SW 1271 (cell line): Measurements from ENCODE around the gene ANKS1A.

ENCODE experiments used
- DNase-seq, 2 experiments: peaks; one replicate each; lab custom pipeline; 2025; lab: John Stamatoyannopoulos, UW

ANKS1A gene

DNA sequence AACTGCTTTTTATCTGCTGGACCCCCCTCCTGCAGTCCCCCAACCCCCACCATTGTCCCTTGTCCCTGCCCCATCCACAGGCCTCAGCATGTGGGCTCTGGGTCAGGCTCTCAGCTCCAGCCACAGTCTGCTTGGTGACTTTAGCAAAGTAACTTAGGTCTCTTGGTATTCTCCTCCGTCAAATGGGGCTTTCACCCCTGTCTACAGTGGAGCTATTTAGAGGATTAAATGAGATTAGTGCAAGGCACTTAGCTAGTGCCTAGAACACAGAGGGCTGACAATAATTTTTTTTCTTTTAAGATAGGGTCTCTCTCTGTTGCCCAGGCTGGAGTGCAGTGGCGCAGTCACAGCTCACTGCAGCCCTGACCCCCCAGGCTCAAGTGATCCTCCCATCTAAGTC, 180.2 kb downstream of the ANKS1A start:
- DNase-seq: no peak

DNA sequence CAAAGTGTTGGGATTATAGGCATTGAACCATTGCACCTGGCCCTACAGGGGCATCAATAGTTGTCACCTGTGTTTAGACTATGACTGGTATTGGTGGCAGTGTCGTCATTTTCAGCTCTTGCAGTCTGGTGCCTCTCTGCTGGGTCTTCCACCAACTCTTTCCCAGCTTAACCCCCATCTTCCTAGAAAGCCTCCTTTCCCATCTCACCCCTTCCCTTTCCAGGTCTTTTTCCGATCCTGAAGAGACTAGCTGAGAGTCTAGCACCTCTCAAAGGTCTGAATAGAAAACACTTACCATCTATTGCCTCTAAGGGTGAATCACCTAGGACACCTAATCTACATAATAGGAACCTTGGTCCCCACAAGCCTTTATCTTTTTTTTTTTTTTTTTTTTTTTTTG, 181.1 kb downstream of the ANKS1A start:
- DNase-seq: no peak

DNA sequence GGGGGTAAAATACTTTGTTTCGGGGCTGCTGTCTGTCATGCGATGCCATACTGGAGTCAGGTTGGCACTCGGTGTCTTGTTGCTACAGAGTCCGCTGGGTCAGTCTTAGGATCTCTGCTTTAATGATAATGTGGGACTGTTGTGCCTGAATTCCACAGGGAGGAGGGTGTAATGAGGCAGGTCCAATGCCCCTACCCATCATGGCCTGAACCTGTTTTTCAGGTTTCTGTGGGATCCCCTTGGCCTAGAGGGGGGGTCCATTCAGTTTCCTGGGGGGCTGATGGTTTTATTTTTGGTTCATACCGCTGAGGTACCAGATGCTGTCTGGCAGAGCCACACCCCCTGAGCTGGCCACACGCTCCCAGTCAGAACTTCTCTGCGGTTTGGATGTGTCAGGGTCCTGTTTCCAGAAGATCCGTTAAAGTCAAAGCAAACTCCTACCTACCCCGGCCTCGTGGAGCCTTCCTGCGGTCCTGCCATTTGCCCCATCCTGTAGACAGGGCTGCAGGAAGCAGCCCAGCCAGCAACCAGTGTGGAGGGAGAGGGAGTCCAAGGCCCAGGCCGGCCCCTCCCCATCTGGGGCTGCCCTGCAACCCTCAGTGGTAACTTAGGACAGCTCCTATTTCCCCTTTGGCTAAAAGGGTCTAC, 182.4 kb downstream of the ANKS1A start:
- no peak for DNase-seq

DNA sequence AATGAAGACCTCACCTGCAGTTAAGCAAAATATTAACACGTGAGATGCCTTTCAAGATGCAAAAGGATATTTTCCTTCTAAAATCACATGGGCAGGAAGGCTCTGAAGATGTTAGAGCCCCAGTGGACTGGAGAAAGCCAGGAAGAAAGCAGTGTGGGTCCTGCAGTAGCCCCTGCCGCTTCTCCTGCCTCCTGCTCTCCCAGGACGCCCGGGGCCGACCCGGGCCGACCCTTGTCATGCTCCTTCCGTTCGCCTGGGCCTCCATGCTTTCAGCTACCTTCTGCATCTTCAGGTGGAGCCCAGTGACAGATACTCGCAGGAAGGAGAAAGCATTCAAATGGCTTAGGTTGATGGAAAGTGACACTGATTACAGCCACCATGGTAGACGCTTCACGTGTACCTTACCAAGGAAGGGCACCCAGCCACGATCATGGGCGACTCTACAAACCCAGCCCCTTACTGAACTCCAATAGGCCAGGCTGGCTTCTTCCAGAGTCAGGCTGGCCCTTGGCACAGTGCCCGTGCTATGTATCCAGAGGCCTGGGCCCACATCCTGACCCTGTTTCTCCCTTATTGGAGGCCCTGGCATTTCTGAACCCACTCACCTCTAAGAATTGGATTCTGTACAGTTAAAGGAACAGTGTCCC, 183.1 kb downstream of the ANKS1A start:
- no peak for DNase-seq

DNA sequence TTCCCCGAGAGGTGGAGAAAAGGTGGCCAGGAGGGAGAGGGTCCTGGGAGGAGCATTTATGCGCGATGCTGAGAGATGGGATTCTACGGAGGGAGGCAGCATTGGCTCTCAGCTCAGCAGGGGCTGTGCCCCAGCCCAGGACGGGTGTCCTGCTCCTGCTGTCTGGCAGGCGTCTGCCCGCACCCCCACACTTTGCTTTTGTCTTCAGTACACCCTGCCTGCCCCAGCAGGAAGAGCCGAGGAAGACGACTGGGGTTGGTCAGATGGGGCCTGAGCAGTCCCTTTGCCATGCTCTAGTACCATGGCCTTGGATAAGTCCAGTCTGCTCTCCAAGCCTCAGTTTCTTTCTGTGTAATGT, 183.6 kb downstream of the ANKS1A start:
- DNase-seq: no peak

DNA sequence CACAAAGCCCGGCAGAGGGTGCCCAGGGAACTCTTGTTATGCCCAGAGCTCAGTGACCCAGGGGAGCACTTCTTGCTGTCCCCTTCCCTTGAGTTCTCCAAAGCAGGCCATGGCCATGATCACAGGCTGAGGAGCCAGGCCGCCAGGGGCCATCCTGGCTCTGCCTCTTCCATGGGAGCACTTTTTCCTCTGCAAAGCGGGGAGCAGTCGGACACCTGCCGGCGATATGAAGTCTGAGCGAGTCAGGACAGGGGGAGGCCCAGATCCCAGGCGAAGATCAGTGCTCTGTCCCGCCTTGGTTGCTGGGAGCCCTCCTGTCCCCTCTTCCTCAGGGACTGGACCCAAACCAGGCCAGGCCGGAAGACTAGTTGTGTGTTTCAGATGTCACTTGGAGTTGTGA, 184.2 kb downstream of the ANKS1A start:
- DNase-seq: no peak

DNA sequence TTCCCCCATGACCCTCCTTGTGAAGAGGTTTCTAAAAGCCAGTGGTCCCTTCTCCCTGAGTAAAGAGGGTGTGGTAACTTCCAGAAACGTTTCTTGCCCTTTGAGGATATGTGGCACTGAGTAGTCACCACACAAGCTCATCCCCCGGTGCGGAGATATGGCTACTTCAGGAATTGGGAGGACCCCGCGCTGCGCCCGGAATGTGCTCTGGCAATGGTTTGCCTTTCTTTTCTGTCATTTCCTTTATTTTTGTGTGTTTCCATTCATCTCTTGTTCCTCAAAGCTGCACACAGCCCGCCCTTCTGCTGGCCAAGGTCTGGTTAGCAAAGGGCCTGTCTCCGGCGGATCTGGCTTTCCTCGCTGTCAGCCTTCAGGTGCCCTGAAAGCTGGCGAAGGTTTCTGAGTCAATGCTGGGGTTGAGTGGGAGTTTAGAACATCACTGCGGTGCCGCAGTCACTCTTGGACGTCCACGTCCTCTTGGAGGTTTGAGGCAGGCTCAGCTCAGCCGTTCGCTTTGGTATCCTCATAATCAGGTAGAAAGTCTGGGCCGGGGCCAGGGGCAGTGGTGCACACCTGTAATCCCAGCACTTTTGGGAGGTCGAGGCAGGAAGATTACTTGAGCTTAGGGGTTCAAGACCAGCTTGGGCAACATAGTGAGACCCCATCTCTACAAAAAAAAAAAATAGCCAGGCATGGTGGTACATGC, 184.9 kb downstream of the ANKS1A start:
- DNase-seq: no peak

DNA sequence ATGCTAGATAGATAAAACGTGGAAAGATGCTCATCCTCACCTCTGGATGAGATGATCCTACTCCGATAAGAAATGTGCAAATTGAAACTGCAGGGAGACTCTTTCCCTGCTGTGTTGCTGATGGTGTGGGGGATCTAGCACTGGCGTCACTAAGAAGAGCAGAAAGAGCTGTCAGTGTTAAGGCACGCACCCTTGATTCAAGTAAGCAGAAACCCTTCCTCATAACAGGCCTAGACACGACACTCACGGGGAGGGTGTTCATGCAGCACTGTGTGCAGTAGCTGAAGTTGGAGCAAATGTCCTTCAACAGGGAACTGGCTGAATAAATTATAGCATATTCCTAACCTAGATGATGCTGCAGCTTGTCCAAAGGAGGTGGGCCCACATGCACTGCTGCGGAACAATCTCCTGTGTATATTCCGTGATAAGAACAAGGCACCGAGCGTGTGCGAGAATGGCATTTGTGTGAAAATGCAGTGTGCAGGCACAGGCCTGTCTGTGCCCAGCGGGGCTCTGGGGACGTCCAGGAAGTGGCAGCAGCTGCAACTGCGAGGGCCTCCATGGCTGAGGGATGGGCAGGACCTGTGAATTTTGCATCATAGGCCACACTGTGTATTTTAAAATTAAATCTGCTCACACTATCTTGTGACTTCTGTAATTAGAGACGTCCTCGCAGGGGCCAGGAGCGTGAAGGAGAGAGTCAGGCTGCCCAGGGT, 188.1 kb downstream of the ANKS1A start:
- DNase-seq: no peak

DNA sequence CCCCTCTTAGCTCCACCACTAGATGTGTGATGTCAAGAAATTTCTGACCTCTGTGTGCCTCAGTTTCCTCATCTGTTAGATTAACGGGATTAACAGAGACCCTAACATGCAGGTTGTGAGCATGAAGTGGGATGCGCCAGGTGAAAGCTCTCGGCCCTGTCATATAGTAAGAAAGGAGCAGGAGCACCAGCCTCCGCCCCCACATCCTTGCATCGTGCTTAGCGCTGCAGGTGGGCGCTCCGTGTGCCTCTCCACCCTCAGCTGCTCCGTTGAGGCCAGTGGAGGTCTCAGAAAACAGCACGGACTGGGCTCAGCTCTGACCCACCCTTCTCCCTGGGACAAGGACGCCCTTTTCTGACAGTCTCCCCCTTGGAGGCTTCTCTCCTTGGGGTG, 188.7 kb downstream of the ANKS1A start:
- DNase-seq: no peak

DNA sequence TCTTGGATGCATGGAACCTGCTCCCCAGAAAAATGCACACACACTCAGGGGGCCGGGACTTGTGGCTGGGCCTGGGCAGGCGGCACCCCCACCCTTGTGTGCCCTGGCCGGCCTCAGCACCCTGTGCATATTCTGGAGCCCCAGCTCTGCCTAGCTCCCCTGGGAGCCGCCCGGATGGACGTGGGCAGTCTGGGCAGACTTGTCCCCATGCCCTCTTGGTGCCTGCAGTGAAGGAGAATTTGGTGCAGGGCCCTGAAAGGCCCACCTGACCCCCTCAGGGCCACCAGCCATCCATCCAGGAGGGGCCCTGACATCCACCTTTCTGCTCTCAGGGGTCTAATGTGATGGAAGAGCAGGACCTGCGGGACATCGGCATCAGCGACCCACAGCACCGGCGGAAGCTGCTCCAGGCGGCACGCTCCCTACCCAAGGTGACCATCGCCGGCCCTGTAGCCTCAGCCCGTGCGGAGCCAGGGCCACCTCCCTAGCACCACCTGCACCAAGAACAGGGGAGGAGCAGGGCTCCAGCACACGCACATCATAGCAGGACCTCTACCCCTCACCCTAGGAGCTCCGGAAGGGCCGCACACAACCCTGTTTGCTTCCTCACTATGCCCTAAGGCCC, 189.3 kb downstream of the ANKS1A start:
- no peak for DNase-seq

DNA sequence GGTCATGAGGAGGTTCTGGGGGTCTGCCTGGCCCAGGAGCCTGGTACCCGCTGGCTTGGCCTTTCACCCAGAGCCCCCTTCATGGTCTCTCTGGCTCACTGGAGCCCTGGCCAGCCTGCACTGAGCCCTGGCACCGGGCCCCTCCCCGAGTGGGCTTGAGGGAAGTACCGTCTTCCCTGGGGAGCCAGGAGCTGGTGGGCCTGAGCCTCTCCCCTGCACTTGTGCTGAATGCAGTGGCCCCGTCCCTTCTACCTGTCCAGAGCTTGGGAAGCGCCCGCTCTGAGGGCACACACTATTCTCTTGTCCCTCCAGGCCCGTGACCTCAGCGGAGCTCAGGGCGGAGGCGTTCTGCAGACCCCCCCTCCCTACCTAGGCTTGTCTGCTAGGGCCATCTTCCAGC, 189.8 kb downstream of the ANKS1A start:
- no peak for DNase-seq

DNA sequence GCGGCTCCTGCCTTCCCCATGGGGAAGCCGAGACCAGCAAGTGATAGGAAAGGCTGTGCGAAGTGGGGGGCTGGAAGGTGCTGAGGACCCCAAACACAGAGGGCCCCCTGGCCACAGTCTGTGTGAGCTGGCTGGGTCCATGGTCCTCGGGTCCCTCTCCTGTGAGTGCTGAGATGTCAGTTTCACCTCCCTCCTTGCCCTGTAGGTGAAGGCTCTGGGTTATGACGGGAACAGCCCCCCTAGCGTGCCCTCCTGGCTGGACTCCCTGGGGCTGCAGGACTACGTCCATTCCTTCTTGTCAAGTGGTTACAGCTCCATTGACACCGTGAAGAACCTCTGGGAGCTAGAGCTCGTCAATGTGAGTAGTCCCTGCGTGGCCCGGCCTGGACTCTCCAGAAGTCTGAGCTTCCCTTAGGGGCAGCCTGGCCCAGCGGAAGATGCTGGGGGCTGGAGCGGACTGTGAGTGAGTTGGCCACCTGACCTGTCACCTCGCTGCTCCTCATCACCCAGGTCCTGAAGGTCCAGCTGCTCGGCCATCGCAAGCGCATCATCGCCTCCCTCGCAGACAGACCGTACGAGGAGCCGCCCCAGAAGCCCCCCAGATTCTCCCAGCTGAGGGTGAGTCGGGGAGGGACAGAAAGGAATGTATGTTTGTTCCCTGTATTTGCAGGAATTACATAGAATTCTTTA, 190.4 kb downstream of the ANKS1A start:
- DNase-seq: no peak

DNA sequence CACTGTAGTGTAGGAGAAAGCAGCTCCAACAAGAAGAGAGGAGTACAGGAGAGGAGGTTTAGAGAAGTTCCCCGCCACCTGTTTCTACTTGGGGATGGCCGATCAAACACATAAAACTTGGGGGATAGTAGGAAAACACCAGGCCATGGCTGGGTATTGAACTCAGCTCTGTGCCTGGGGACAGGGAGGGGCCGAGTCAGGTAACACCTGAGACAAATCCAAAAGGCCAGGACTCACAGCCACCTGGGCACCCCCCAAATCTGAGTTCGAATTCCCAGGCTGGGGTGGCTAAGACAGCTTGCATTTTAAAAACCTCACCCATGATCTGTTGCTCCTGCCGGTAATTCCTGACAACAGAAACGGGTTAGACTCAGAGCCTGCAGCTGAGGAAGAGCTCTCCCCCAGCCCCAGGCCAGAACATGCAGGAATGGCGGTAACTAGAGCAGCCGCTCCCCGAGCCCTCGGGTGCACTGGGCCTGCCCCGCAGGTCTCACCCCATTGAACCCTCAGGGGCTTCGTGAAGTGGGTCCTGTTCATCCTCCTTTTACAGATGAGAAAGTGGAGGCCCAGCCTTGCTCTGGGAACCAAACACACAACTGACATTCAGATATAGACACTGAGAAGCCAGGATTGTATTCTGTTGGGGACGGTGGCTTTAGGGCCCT, 191.1 kb downstream of the ANKS1A start:
- no peak for DNase-seq

DNA sequence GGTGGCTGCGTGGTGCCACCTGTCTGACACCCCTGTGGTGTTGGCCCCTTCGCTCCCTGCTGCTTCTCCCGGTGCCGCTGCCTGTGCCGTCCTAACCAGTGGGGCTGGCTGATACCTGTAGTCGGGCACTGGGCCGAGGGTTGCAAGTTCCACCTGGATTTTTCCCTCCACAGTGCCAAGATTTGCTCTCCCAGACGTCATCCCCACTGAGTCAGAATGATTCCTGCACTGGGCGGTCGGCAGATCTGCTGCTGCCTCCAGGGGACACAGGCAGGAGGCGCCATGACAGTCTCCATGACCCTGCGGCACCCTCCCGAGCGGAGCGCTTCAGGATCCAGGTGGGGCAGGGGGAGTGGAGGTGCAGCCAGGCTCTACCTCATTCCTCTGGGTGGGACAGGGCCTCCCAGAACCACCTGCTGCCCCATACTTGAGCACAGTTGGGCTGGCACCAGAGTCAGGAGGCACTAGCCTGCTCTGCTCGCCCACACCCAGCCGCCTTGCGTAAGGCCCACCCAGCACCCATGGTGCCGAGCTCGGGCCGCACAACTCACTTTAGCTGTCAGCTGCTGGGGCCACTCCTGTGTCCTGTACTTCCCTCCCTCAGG, 191.9 kb downstream of the ANKS1A start:
- DNase-seq: no peak

DNA sequence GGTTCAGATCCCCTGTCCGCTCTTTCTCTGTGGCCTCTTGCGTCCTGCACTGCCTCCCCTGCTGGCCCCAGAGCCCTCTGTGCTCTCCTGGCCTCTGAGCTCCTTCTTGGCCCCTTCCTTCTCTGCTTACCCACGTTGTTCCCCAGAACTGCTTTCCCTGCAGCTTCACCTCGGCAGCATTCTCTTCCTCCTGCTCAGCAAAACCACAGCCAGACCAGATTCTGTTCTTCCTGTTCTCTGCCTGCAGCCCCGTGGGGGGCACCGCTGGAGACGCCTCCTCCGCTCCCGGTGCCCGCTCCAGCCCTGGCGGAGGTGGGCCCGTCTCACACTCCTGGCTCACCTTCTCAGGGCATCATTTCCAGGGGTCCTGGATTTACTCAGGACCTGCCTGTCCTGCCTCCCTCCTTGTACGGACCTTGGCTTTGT, 192.4 kb downstream of the ANKS1A start:
- no peak for DNase-seq

DNA sequence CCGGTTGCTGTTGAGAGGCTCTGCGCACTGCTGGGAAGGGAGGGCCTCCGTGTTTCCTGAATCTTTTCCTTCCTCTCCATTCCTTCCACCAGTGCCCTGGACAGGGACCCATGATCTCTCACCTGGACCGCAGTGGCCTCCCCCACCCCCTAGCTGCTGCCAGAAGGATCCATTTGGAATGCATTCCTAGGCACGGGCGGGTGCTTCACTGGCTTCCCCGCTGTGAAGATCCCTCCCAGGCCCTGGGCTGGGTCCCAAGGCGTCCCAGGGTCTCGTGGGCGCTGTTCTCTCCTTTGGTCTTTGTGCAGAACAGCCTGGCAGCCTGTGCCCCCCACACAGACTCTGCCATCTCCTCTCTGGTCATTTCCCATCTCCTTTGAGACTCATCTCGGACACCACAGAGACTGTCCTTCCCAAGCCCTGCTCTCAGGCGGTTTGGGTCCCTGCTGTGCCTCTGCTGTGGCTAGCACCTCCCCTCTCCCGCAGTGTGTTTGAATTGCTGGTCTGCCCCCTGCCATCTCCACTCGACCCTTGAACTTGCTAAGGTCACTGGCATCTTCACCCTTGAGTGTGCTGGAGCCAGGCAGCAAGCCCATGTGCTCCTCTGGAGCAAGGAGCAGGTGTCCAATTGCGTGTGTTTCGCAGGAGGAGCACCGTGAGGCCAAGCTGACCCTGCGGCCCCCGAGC, 193.1 kb downstream of the ANKS1A start:
- no peak for DNase-seq

DNA sequence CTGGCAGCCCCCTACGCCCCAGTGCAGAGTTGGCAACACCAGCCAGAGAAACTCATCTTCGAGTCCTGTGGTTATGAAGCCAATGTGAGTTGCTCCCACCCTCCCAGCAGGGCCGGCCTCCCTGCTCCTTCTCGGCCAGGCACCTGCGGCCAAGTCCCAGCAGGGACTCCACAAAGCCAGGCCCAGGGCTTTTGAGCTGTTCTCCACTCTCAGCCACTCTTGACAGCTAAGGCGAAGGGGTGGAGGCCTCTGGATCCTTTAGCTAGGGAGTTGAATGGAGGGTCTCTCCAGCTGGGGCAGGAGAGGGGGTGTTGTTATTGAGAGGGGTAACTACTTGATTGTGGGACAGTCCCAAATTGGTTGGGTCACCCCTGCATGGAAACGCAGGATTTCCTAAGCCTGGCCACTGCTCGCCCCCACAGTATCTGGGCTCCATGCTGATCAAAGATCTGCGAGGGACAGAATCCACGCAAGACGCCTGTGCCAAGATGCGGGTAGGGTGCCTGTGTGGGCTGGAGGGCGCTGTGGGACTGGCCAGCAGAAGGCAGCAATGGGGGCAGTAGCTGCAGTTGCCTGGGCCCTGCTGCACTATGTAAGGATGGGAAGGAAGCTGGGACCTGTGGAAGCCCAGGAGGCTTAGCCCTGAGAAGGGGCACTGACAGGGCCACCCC, 193.8 kb downstream of the ANKS1A start:
- no peak for DNase-seq

DNA sequence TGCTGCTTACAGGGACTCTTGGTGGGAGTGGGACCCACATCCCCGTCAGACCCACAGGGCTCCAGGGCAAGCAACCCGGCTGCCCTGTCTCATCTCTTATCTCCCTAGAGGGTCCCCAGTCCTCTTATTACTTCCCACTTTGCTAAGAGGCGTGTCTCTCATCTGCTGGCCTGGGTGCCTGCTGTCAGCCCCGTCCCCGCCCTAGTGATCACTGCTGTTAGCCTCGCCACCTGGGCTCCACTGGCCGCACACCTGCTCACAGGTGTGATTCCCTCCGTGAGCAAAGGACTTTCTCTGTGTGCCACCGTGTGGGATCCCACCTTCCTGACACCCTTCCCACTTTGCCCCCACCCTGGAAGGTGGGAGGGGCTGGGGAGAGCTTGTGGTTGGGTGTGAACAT, 194.5 kb downstream of the ANKS1A start:
- DNase-seq: no peak

DNA sequence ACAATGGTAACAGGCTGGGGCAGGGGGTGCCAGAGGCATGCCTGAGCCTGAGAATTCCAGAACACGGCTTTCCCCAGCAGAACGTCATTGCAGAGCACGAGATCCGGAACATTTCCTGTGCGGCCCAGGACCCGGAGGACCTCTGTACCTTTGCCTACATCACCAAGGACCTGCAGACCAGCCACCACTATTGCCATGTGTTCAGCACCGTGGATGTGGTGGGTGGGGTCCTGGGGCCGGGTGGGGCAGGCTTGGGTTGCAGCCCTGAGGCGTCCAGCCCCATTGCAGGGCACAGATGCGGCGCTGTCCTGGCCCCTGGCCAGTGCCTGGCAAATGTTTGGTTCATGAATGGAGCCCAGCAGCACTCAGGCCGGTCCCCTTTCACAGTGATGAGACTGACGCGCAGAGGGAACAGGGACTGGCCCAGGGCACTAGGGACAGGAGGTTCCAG, 195.0 kb downstream of the ANKS1A start:
- DNase-seq: no peak
